Transverse colon (tissue), 3 donors: ENCODE results near the gene IER2.

ENCODE experiments used
- CTCF ChIP-seq, 5 experiments: fragments of 200-600 bp in 3 of 5; fragments of 450-650 bp in 2 of 5; sonication (generic) in 3 of 5; IDR thresholded peaks; 1 replicate in 2 of 5; 2 replicates in 3 of 5; pipeline ENCODE4 v1.5.1; 2016 to 2017; ENCODE audit warnings: antibody characterized with exemption in 5 of 5, inconsistent platforms in 3 of 5, mild to moderate bottlenecking in 2 of 5, moderate library complexity in 1 of 5
- POLR2A ChIP-seq: fragments of 450-650 bp; IDR thresholded peaks from one replicate; pipeline ENCODE4 v1.6.1; 2016; ENCODE audit warnings: antibody characterized with exemption, mild to moderate bottlenecking, moderate library complexity

GRCh38 chr19:13134626-13135025, 15.6 kb upstream of the IER2 start:
- TF ChIP-seq CTCF (IDR thresholded peaks at IDR 0.05): no peak
- TF ChIP-seq POLR2A: no peak
